Large intestine (tissue), 3 donors: ENCODE results near the gene TMCO6. TPM values are rescaled to one million over a fixed set of nuclear protein-coding genes. Genes with fewer than 3 reads are reported as not detected.
"Not testable (repeated sequence)": the region's sequence is repeated elsewhere in the genome, so short reads cannot be mapped to it uniquely, and the experiment has no call there.

ENCODE experiments used
- DNase-seq, 2 donors: peaks; one replicate each; pipeline versions ENCODE4 v3.0.0 to v3.0.0-alpha.2; 2013
- H3K27ac ChIP-seq: one replicate; pipeline ENCODE4 v1.5.1; 2013; ENCODE audit warnings: low read length
- H3K27me3 ChIP-seq: 2 replicates; pipeline ENCODE4 v1.6.1; 2013; ENCODE audit warnings: low read length; ENCODE audit not compliant: control insufficient read depth, insufficient read depth
- H3K36me3 ChIP-seq: 2 replicates; pipeline ENCODE4 v1.6.1; 2013; ENCODE audit warnings: low read length; ENCODE audit not compliant: control insufficient read depth, insufficient read depth
- H3K4me1 ChIP-seq: one replicate; pipeline ENCODE4 v1.6.1; 2013; ENCODE audit warnings: low read length; ENCODE audit not compliant: control insufficient read depth, insufficient read depth
- H3K4me3 ChIP-seq: one replicate; pipeline ENCODE4 v1.5.1; 2013; ENCODE audit warnings: low read length
- H3K9me3 ChIP-seq: one replicate; pipeline ENCODE4 v1.6.1; 2013; ENCODE audit warnings: mild to moderate bottlenecking, low read depth, low read length, moderate library complexity; ENCODE audit not compliant: control insufficient read depth
- WGBS: methylation state at CpG from one replicate; pipeline ENCODE4 v1.1.5; 2013; ENCODE audit warnings: low lambda C conversion rate; ENCODE audit not compliant: insufficient coverage; 5-methylcytosine and 5-hydroxymethylcytosine counted together
- polyA plus RNA-seq: library from polyadenylated mRNA; unstranded; fragments of 120-200 nt; gene quantifications from one replicate; pipeline ENCODE4 v1.2.1, GENCODE V29; 2013

Gene TMCO6
- polyA plus RNA-seq, 1 donor = 15.3 TPM

DNA sequence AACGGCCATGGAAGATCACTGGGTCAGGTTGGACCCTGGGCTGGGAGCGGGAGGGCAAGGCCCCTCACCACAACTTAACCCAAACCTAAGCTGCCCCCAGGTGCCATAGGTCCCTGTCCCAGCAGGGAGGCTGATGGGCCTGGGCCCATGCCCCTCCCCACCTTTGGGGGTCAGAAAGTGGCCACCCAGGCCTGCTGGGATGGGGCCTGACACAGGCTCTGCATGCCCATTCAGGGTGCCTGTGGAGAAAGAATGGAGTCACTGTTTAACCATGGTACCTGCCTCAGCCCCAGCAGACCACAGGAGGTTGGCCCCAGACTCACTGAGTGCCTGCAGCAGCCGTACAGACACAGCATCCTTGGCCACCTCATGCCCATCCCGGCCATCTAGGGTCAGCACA is 31.8 kb downstream of the TMCO6 start:
- not testable (repeated sequence) for H3K9me3 ChIP-seq, H3K27ac ChIP-seq, H3K27me3 ChIP-seq, H3K4me1 ChIP-seq, DNase-seq, H3K4me3 ChIP-seq
- WGBS = no CpG with 5 or more reads among the region's 4 CpGs
- peaks cover 64% of the 10 kb centered on the region for H3K36me3 ChIP-seq

DNA sequence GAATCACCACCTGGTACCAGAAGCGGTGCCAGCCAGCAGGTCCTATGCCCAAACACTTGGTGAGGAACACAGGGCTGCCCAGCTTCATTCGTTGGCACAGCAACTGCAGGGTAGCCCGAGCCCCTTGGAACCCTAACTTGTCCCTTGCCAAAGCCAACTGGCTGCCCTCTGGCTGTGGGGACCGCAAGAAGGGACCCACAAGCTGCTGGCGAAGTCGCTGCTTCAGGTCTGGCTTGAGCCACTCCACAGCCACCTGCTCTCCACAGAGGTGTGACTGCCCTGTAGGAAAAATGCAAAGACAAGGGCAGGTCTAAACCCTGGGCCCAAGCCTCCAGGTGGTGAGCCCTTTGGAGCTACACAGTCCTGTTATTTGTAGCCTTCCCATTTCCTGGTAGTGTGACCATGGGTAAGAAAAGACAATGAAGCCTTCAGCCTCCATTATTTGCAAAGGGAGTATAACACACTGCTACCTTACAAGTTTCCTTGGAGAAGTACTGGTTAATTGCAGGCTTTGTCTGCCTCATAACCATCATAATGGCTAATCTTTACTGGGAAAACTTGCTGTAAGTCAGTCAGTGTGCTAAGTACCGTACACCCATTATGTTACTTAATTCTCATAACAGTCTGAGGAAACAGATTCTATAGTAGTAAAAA is 32.3 kb downstream of the TMCO6 start:
- WGBS = no CpG with 5 or more reads among the region's 7 CpGs
- peak in 1 of 2 donors; percentile 9 for DNase-seq
- peaks cover 70% of the 10 kb centered on the region for H3K36me3 ChIP-seq
- no peaks in the 10 kb centered on the region for H3K9me3 ChIP-seq
- no peak overlapping the region for H3K4me3 ChIP-seq
- no peaks in the 10 kb centered on the region for H3K4me1 ChIP-seq
- no peak overlapping the region for H3K27ac ChIP-seq
- H3K27me3 ChIP-seq = no peaks in the 10 kb centered on the region

DNA sequence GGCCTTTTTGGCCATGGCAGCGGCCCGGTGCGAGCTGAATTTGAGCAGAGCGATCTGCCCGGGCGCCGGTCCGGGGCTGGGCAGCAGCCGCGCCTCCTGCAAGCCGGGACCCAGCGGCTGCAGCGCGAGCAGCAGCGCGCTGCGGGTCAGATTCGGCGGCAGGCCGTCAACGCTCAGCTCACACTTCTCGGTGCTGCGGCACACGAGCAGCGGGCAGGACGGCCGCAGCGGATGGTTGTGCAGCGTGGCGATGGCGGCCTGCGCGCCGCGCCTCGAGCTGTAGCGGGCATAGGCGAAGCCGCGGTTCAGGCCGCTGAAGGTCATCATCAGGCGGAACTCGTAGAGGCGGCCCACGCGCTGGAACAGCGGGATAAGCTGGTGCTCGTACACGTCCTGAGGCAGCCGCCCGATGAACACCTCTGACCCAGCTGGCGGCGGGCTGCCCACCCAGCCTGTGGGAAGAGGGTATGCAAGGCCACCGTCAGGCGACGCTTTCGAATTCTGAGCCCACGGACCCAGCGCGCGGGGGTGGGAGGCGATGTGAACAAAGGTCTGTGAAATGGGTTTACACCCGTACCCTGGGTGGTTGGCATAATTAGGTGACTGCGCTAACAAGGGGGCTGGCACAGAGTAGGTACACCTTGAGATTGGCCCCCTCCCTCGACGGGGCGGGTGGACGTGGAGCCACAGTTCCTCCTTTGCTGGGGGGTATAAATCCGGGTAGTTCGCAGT is 33.4 kb downstream of the TMCO6 start:
- no CpG with 5 or more reads among the region's 70 CpGs for WGBS
- no peaks in the 10 kb centered on the region for H3K9me3 ChIP-seq
- no peak overlapping the region for H3K27ac ChIP-seq
- H3K36me3 ChIP-seq = peaks cover 76% of the 10 kb centered on the region
- DNase-seq = peak in 1 of 2 donors; percentile 47
- H3K27me3 ChIP-seq = no peaks in the 10 kb centered on the region
- H3K4me1 ChIP-seq = no peaks in the 10 kb centered on the region
- no peak overlapping the region for H3K4me3 ChIP-seq

DNA sequence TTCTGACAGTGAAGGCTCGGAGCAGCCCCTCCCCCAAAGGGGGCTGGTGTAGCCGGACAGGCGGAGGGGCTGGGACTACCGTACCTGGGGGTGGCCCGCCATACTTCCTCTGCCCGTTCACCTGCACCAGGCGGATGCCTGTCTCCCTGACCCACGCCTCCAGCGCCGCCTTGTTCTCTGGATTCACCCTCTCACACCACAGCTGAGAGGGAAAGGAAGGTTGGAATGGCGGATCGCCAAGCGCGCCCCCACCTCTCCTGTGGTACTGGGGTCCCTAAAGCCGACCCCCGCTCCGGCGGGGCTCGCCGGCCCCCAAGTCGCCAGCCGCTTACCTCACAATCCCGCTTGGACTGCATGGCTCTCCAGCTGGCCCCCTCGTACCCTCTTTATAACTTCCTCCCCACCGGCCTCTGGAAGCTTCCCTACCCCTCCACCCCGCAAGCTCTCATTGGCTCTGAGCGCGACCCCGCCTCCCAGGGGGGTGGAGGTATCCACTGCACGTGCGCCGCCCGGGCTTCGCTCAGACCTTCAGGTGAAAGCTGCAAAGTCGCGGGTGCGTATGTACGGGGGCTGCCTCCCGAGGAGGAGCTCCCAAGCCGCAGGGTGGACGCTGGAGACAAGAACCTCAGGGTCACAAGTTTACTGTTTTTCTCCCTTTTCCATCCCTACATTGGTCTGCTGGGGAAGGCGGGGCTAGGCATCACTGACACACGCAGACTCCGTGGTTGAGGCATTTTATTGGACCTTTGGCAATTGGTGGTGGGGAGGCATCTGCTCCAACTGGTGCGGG is 34.1 kb downstream of the TMCO6 start, which contains the start of gene DND1:
DND1 (minus strand) TSS at position 390 of the 790 bp plus-strand sequence; CDS start at position 356, 34 bp downstream.
- Histone ChIP-seq H3K27me3 (no peaks in the 10 kb centered on the region), H3K9me3 (no peaks in the 10 kb centered on the region), H3K4me1 (no peaks in the 10 kb centered on the region), H3K4me3 (no peak within 1 kb of the TSS), H3K27ac (no peak within 1 kb of the TSS), H3K36me3 (peaks cover 73% of the 10 kb centered on the region)
- no peak for DNase-seq
- WGBS = no CpG with 5 or more reads among the region's 45 CpGs

DNA sequence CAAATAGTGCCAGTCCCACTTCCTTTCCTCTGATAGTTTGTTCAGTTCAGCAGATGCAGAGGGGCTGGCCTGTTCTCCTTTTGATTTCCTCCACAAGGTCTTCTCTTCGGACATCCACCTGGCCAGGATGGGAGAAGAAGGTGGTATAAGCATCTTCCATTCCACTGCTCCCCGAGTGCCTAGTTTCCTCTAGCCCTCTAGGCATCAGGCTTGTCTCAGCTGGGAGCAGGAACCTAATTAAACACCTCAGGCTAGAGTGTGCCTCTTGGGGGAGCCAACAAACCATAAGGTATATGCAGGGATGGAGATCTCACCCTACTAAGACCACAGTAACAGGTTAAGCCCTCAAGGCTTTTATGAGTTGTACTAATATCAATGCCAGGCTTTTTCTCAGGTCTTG is 35.0 kb downstream of the TMCO6 start:
- no peaks in the 10 kb centered on the region for H3K9me3 ChIP-seq
- no peak for DNase-seq
- WGBS = no CpG with 5 or more reads among the region's 2 CpGs
- H3K4me3 ChIP-seq = no peak overlapping the region
- H3K4me1 ChIP-seq = no peaks in the 10 kb centered on the region
- no peak overlapping the region for H3K27ac ChIP-seq
- H3K36me3 ChIP-seq = peaks cover 70% of the 10 kb centered on the region
- no peaks in the 10 kb centered on the region for H3K27me3 ChIP-seq

DNA sequence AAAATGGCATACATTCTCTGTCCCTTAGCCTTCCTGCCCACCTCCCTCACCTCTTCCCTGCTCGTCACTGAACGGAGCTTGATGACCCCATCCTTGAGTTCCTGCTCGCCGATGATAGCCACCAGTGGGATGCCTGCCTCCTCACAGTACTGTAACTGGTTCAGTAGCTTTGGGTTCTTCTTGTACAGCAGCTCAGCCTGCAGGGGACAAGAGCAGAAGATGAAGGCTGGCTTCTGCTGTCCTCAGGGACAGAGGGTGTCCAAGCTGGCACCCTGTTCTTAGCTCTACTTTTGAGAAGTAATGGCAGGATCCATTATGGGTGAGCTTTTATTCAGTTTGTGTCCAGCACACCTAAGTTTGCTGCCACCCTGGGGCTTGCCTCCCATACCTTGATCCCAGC is 35.4 kb downstream of the TMCO6 start:
- peaks cover 70% of the 10 kb centered on the region for H3K36me3 ChIP-seq

DNA sequence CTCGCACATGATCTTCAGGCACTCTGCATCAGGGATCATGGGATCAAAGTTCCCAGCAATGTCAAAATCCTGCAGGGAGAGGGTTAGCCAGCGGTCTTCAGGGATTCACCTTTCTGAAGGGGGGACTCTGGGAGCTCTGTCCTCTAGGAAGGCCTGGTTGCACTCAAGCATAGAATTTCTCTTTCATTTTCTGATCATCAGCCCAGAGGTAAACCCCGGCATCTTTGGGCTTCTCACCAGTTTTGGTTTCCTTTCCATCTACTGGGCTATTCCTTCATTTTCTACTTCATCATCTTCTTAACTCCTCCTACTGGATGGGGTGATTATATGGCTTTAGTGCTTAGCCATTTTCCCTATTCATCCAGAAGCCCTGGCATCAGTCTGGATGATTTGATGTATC is 38.7 kb downstream of the TMCO6 start:
- Histone ChIP-seq H3K36me3 (peaks cover 68% of the 10 kb centered on the region), H3K9me3 (no peaks in the 10 kb centered on the region), H3K27ac (no peak overlapping the region), H3K27me3 (no peaks in the 10 kb centered on the region), H3K4me1 (no peaks in the 10 kb centered on the region), H3K4me3 (no peak overlapping the region)
- no CpG with 5 or more reads among the region's 3 CpGs for WGBS
- DNase-seq = no peak

More for the DNA sequence above, 35.4 kb downstream of the TMCO6 start:
- no peaks in the 10 kb centered on the region for H3K9me3 ChIP-seq
- no peaks in the 10 kb centered on the region for H3K4me1 ChIP-seq
- H3K4me3 ChIP-seq = no peak overlapping the region
- DNase-seq = no peak
- H3K27ac ChIP-seq = no peak overlapping the region
- H3K27me3 ChIP-seq = no peaks in the 10 kb centered on the region
- WGBS = no CpG with 5 or more reads among the region's 4 CpGs

DNA sequence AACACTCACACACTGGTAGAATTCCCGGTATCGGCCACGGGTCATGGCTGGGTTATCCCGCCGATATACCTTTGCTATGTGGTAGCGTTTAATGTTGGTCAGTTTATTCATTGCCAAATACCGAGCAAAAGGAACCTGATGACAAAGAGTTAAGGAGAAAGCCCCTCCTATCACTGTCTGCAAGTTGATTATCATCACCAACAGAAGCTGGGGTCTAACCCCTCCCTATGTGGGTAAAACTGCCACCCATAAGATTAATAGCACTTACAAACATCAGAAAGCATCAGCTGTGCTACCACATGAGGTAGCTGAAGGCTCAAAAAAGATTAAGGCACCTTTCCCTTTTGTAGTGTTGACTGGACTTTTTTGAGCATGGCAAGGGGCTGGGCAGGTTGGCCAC is 39.7 kb downstream of the TMCO6 start:
- WGBS = no CpG with 5 or more reads among the region's 7 CpGs
- H3K4me1 ChIP-seq = no peaks in the 10 kb centered on the region

DNA sequence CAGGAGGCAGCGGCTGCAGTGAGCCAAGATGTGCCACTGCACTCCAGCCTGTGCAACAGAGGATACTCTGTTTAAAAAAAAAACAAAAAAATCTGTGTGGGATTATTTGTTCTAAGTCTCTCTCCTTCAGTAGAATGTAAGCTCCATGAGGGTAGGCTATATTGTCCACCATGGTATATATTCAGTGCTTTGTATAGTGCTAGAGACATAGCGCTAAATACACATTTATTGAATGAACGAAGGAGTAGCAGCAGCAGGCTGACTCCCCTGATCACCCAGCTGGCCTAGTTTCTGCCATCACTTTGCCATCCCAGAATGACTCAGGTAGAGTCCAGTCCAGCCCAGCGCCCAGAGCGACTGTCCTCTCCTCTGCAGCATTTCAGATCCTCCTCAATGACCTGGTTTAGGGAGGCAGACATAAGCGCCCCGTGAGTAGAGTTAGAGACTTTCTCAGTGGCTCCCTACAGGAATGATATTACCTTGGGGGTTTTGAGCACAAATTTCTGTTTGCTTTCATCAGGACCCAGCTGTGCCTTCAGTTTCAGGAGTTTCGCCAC is 51.2 kb downstream of the TMCO6 start:
- no peaks in the 10 kb centered on the region for H3K27me3 ChIP-seq
- no CpG with 5 or more reads among the region's 8 CpGs for WGBS
- peaks cover 3% of the 10 kb centered on the region for H3K4me1 ChIP-seq
- peaks cover 34% of the 10 kb centered on the region for H3K36me3 ChIP-seq
- H3K27ac ChIP-seq = peak overlapping the region; percentile 16
- no peaks in the 10 kb centered on the region for H3K9me3 ChIP-seq
- no peak for DNase-seq
- H3K4me3 ChIP-seq = peak overlapping the region; percentile 83

More for the DNA sequence above, 39.7 kb downstream of the TMCO6 start:
- H3K36me3 ChIP-seq = peaks cover 58% of the 10 kb centered on the region
- no peak overlapping the region for H3K27ac ChIP-seq
- no peak overlapping the region for H3K4me3 ChIP-seq
- no peak for DNase-seq
- no peaks in the 10 kb centered on the region for H3K9me3 ChIP-seq
- H3K27me3 ChIP-seq = no peaks in the 10 kb centered on the region
